Kidney (tissue), 14 donors: ENCODE data around the gene CMIP. TPM values are rescaled to one million over a fixed set of nuclear protein-coding genes. Genes with fewer than 3 reads are reported as not detected.

Source experiments
- DNase-seq, 5 donors: peaks; one replicate each; pipeline ENCODE4 v3.0.0-alpha.2; 2013 to 2020
- FAIRE-seq: peaks from 2 replicates; lab custom pipeline; 2012; peaks lifted over from hg19 to GRCh38; lab: Jason Lieb, UNC
- H3K27ac ChIP-seq, 2 donors: one replicate each; pipeline ENCODE4 v1.7.0; 2013; ENCODE audit warnings: low read depth in 2 of 2, low read length in 2 of 2, inconsistent platforms in 1 of 2
- H3K27me3 ChIP-seq: one replicate; pipeline ENCODE4 v1.7.1; 2013; ENCODE audit warnings: low read length, inconsistent platforms; ENCODE audit not compliant: control insufficient read depth, insufficient read depth
- H3K36me3 ChIP-seq, 3 donors: one replicate each; pipeline versions ENCODE4 v1.7.0 to v1.7.1; 2013; ENCODE audit warnings: low read length in 3 of 3, control low read depth in 1 of 3, inconsistent platforms in 1 of 3; ENCODE audit not compliant: insufficient read depth in 3 of 3, control insufficient read depth in 2 of 3
- H3K4me1 ChIP-seq, 3 donors: one replicate each; pipeline versions ENCODE4 v1.7.0 to v1.7.1; 2013; ENCODE audit warnings: low read length in 3 of 3, inconsistent platforms in 1 of 3, low read depth in 1 of 3; ENCODE audit not compliant: control insufficient read depth in 2 of 3, insufficient read depth in 2 of 3
- H3K4me3 ChIP-seq, 3 donors: one replicate each; pipeline versions ENCODE4 v1.7.0 to v1.8.1; 2013; ENCODE audit warnings: low read length in 3 of 3, control low read depth in 1 of 3, inconsistent platforms in 1 of 3
- H3K9ac ChIP-seq, 3 donors: one replicate each; pipeline versions ENCODE4 v1.7.0 to v1.7.1; 2013; ENCODE audit warnings: low read length in 3 of 3, control low read depth in 1 of 3, inconsistent platforms in 1 of 3
- H3K9me3 ChIP-seq, 3 donors: one replicate each; pipeline versions ENCODE4 v1.7.0 to v1.7.1; 2013; ENCODE audit warnings: low read length in 3 of 3, control low read depth in 1 of 3, inconsistent platforms in 1 of 3; ENCODE audit not compliant: control insufficient read depth in 2 of 3, insufficient read depth in 1 of 3
- intact Hi-C: fragments of 100-400 bp; cut with DNase I; formaldehyde crosslinking; loops from one replicate; pipeline ENCODE4 v1.11.1; 2022
- polyA plus RNA-seq: library from polyadenylated mRNA; stranded (reverse); fragments of 350-450 nt; fragmentation: Illumina TruSeq; extraction: RNeasy Lipid Tissue Mini Kit (QIAGEN cat#74804); gene quantifications from one replicate; pipeline ENCODE4 v1.2.3, GENCODE V29; 2014; ENCODE audit warnings: low read depth, low replicate concordance; ENCODE audit not compliant: insufficient read depth
- total RNA-seq: library from RNA; stranded (reverse); fragmentation: NEBNext Ultra II Directional; extraction: Animal tissue kit (Norgen Biotek cat#: 25700); gene quantifications from one replicate; pipeline ENCODE4 v1.2.1, GENCODE V29; 2021
- TF ChIP-seq, protein P1 (sequence below): IDR thresholded peaks from 3 replicates; pipeline ENCODE4 v1.5.1; 2012; ENCODE audit warnings: mild to moderate bottlenecking, moderate library complexity, borderline replicate concordance; ENCODE audit not compliant: insufficient read depth; ENCODE audit errors: extremely low read depth
- donor health status: control.
- donor health status: control.
- donor health status: control.
- donor health status: control.
- donor health status: control.
- donor health status: DM: yes; HTN: yes; CAD: no.
- donor health status: Normal renal cell carcinoma (clear cell type).

Gene CMIP
- total and polyA plus RNA-seq, 2 donors from 2014 or later = 16.6 to 65.7 TPM

DNA sequence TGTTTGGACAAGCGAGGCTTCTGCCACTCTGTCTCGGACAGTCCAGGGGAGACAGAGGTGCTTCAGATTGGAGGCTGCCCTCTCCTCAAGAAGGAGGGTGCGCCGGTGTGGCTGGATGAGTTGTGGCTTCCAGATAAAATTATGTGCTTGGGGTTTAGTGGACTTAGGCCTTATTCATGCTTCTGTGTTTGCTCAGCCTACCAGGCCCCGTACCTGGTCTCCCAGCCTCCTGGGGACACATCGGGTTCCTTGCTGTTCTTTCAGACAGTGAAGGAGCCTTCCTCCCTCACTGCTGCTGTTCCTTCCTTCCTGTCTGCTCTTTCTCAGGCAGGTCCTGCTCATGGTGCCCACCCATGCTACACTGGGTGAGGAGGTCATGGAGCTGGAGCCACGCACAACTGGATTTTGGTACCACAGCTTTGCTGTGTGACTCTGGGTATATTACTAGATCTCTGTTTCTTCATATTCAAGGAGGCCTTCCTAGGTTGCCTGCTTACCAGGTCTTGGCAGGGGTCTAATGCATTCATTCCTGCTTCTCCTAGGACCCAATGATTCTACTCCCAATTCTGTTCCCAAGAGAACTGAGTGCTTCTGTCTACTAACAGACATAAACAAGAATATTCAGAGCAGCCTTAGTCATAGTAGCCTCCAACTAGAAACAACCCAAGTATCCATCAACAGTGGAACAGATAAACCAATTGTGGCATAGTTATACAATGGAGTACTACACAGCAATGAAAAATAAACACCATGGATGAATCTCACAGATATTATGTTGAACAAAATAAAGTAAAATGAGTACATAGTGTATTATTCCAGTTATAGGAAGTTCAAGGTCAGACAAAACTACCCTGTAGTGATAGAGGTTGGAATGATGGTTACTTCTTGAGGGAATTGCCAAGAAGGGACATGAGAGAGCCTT lies 121.7 kb downstream of the CMIP start:
- no peak overlapping the region for H3K4me3 ChIP-seq
- no peaks in the 10 kb centered on the region for H3K27me3 ChIP-seq
- DNase-seq (no peak), FAIRE-seq (no peak)
- H3K9me3 ChIP-seq = no peaks in the 10 kb centered on the region
- no peak overlapping the region for H3K9ac ChIP-seq
- H3K36me3 ChIP-seq = peaks cover 0 to 2% (median 0%) of the 10 kb centered on the region in 3 donors
- H3K27ac ChIP-seq = no peak overlapping the region
- peaks cover 0 to 15% (median 12%) of the 10 kb centered on the region in 3 donors for H3K4me1 ChIP-seq
- TF ChIP-seq, protein P1, sequence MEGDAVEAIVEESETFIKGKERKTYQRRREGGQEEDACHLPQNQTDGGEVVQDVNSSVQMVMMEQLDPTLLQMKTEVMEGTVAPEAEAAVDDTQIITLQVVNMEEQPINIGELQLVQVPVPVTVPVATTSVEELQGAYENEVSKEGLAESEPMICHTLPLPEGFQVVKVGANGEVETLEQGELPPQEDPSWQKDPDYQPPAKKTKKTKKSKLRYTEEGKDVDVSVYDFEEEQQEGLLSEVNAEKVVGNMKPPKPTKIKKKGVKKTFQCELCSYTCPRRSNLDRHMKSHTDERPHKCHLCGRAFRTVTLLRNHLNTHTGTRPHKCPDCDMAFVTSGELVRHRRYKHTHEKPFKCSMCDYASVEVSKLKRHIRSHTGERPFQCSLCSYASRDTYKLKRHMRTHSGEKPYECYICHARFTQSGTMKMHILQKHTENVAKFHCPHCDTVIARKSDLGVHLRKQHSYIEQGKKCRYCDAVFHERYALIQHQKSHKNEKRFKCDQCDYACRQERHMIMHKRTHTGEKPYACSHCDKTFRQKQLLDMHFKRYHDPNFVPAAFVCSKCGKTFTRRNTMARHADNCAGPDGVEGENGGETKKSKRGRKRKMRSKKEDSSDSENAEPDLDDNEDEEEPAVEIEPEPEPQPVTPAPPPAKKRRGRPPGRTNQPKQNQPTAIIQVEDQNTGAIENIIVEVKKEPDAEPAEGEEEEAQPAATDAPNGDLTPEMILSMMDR = no peak
- intact Hi-C loops = no loop called here

DNA sequence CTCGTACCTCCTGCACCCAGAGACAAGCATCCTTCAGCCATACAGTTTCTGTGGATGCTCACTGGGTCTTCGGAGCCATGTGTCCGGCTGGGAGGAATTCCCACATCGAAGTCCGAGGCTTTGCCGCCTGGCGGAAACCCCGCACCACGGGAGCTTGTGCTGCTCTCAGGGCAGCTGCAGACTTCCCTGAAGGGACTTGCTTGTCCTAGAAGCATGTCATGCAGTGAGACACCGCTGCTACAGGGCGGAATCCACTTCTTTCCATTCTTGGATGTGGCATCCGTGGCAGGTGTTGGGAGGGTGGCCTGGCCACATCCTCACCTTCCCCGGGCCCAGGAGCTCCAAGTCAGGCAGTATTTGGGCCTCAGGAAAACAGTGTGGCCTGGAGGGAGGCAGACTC lies 122.5 kb downstream of the CMIP start:
- intact Hi-C loops = no loop called here

DNA sequence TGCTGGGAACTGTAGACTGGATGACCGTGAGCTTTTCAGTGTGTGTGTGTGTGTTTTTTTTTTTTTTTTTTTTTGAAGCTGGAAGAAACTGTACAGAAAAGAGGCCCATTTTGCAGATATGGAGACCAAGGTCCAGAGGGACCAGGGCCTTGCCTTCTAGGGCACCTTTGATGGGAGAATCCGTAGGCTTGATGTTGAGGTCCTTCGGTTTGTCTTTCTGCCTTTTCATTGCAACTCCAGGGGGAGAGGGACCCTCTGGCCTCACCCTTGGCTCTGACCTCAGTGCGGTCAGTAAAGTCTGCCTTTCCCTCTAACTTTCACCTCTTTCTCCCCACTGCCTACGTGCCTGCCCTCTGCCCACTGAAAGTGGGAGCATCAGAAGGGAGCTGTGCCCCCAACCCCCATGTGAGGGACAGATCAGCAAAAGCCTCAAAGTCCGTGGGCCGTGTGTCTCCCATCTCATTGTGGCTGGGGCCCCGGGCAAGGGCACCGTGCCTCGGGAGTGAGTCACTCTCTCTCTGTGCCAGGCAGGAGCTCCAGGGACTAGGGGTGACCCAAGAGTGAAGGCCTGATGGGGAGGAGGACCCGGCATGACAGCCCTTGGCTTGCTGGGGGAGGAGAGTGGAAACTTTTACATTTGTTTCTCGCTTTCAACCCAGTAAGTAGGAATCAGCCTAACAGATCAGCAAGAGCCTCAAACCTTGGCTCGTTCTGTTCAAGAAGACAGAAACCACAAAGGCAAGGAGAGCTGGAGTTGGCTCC lies 123.6 kb downstream of the CMIP start:
- TF ChIP-seq, protein P1 = no peak
- intact Hi-C loops = no loop called here
- Histone ChIP-seq H3K27ac (peak overlapping the region in 1 of 2 donors; percentile 80), H3K4me3 (no peak overlapping the region), H3K36me3 (peaks cover 0 to 2% (median 0%) of the 10 kb centered on the region in 3 donors), H3K9me3 (no peaks in the 10 kb centered on the region), H3K9ac (no peak overlapping the region), H3K4me1 (peaks cover 0 to 12% (median 9%) of the 10 kb centered on the region in 3 donors), H3K27me3 (no peaks in the 10 kb centered on the region)
- DNase-seq (peak in 1 of 5 donors; percentile 78), FAIRE-seq (no peak)

More for the DNA sequence above, 122.5 kb downstream of the CMIP start:
- no peaks in the 10 kb centered on the region for H3K27me3 ChIP-seq
- no peak overlapping the region for H3K9ac ChIP-seq
- H3K9me3 ChIP-seq = no peaks in the 10 kb centered on the region
- H3K27ac ChIP-seq = no peak overlapping the region
- DNase-seq = peak in 1 of 5 donors; percentile 31
- H3K4me3 ChIP-seq = no peak overlapping the region
- H3K4me1 ChIP-seq = peaks cover 0 to 15% (median 9%) of the 10 kb centered on the region in 3 donors
- FAIRE-seq = no peak
- H3K36me3 ChIP-seq = peaks cover 0 to 2% (median 0%) of the 10 kb centered on the region in 3 donors
- TF ChIP-seq, protein P1 = no peak
